HG02678 (cell line): ENCODE data around the gene C9.
"Not testable (repeated sequence)": the region's sequence is repeated elsewhere in the genome, so short reads cannot be mapped to it uniquely, and the experiment has no call there.

ENCODE experiments used
- ATAC-seq: cut with Tn5 transposase; IDR thresholded peaks from one replicate; pipeline ENCODE4 v1.9.1; 2021; ENCODE audit warnings: mild to moderate bottlenecking, moderate library complexity; ENCODE audit not compliant: unreplicated experiment

Gene C9

DNA sequence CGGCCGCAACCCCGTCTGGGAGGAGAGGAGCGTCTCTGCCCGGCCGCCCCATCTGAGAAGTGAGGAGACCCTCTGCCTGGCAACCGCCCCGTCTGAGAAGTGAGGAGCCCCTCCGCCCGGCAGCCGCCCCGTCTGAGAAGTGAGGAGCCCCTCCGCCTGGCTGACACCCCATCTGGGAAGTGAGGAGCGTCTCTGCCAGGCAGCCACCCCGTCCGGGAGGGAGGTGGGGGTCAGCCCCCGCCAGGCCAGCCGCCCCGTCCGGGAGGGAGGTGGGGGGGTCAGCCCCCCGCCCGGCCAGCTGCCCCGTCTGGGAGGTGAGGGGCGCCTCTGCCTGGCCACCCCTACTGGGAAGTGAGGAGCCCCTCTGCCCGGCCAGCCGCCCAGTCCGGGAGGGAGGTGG lies 30.0 kb downstream of the C9 start:
- not testable (repeated sequence) for ATAC-seq

DNA sequence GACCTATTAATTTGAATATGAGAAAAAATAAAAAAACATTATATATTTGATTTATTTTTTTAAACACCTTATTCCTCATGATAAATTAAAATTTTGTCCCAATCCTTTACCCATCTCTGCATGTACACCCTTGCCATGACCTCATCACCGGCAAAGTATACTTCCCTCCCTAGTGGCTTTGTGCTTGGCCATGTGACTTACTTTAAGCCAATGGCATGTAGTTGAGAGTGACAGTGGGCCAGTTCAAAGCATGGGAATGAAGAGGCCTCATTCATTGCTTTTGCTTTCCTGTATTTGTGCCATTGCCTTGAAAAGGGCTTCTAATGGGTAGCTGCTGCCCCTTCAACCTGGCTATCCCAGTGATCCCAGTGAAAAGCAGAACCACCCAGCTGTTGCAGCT lies 31.2 kb downstream of the C9 start:
- no peak for ATAC-seq

DNA sequence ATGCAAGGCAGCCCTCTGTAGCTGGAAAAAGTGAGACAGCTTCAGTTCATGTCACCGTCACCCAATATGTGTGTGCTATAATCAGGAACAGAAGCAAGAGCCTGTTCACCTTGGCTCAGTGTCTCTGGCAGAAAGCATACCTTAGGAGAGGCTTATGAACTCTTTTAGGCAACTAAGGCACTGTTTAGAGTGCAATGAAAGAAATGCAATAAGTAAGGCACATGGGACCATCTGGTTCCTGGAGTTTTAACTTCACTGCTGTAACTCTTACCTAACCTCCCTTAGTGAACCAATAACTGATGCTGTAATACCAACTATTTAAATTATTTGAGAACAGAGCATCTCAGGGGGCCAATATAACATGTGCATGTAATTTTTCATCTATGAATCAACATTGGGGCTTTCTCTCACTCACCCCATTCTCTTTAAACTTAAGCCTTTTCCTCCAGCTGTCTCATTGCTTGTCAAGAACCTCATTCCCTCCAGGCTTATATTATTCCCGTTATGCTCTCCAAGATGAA lies 32.4 kb downstream of the C9 start:
- ATAC-seq, result no peak

DNA sequence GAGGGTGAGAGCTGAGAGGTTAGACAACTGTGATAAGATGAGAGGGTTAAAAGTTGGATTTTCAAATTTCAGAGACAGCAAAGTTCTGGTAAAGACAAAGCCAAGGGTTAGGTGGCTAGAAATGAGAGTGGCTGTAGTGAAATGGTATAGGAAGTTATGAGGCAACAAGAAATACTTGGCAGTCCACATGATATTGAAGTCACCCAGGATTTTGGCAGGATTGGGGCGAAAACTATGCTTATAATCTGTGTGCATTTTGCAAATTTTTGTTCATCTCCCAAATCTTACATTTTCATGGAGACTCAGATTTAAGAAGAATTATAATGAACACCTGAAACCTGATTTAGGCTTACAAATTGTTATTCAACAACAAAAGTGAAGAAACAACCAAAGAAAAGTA lies 35.6 kb downstream of the C9 start:
- no peak for ATAC-seq

DNA sequence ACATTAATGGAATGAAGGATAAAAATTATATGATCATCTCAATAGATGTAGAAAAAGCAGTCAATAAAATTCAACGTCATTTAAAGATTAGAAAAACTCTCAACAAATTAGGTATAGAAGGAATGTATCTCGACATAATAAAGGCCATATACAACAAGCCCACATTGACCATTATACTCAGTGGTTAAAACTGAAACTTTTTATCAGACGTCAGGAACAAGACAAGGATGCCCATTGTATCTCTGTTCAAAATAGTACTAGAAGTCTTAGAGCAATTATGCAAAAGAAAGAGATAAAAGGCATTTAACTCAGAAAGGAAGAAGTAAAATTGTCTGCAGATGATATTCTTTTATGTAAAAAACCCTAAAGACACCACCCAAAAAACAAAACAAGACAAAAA lies 40.8 kb downstream of the C9 start:
- no peak for ATAC-seq

DNA sequence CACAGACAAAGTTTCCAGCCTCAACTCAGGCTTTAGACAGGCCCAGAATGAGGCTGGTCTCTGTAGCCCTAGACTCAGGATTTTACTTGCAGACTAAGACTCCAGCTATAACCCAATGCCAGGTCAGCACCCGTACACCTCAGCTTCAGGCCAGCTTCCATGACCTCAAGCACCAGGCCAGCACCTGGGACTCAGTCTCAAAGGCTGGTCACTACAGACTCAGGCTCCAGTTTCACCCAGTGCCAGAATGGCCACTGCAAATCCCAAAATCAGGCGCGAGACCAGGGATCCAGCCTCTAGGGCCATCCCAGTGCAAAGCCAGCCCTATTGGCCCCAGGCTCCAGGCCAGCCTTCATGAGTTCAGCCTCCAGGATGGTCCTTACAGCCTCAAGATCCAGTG lies 44.9 kb downstream of the C9 start:
- ATAC-seq, result no peak

DNA sequence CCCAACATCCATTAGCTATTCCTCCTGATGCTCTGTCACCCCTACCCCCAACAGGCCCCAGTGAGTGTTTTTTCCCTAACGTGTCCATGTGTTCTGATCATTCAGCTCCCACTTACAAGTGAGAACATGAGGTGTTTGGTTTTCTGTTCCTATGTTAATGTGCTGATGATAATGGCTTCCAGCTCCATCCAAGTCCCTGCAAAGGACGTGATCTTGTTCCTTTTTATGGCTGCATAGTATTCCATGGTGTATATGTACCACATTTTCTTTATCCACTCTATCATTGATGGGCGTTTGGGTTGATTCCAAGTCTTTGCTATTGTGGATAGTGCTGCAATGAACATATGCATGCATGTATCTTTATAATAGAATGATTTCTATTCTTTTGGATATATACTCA lies 47.8 kb downstream of the C9 start:
- ATAC-seq, result not testable (repeated sequence)

DNA sequence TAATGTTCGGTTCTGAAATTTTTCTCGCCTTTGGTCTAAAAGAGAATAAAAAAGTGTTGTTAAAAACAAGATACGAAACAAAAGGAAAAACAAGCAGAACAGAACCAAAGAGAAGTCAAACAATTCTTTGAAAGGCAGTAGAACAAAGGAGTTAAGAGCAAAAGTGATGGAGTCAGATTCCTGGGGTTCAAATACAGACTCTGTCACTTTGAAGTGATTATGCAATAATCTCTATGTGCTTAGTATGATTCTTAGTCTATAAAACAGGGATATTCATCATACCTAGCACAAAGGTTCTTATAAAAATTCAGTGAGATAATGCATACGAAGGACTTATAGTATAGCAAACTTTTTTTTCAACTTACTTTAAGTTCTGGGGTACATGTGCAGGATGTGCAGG lies 48.3 kb downstream of the C9 start:
- no peak for ATAC-seq

DNA sequence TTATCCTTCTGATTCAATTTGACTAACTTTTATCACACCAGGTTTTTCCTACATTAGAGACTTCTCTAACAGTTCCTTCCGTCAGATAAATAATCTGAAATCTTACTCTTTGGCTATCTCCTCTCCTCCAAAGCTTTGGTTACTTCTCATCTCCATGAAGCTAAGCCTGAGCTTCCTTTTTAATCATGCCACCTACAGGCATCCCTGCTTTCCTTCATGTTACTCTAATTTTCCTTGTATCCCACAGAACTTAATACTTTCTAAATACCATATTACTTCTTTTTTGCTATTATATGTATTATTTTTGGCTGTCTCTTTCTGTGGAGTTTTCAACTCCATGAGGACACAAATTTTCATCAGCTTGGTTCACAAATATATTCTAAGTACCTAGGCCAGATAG lies 49.7 kb downstream of the C9 start:
- ATAC-seq, result no peak

DNA sequence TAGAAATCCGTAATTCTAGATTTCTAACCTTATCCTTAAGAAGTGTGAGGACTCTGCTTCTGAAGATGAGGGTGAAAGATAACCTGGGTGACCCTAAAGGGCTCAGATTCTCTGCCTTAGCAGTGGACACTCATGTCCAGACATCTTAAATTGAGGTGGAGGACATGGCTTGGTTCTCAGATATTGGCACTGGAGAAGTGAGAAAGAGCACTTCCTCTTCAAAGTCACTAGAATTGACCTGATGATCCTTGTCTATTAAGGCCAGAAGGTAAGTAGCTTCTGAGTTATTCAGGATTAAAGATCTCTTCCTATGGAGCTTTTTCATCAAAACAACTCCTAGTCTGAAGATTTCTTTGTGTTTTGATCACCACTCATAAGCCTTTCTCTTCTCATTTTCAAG lies 54.8 kb downstream of the C9 start:
- no peak for ATAC-seq

DNA sequence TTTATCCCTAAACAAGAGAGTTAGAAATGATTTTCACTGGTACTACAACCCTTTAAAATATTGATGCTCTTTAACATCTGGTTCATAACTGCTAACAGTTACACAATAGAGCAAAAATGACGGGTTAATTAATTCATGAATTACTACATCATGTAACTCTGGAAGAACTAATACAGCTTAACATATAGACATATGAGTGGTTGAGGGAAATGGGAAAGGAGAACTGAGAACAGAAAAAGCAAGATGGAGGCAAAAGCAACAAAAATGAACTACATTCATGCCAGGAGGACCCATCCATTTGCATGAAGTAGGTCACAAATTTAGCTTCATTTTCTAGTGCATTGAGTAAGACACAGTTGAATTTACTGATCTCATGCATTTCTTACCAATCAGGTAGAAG lies 61.8 kb downstream of the C9 start:
- no peak for ATAC-seq

DNA sequence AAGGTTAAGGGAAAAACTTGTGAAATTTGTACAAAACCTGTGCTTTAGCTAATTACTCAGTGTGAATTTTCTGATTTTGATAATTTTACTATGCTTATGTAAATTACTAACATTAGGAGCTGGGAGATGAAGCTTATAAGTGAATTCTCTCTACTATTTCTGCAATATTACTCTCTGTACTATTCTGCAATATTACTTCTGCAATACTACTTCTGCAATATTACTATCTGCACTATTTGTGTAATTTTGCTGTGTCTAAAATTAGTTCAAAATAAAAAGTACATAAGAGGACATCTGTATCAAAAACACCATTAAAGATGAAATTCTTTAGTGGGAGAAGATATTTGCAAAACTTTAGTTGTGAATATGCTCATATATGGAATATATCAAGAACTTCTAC lies 62.9 kb downstream of the C9 start:
- ATAC-seq, result no peak

DNA sequence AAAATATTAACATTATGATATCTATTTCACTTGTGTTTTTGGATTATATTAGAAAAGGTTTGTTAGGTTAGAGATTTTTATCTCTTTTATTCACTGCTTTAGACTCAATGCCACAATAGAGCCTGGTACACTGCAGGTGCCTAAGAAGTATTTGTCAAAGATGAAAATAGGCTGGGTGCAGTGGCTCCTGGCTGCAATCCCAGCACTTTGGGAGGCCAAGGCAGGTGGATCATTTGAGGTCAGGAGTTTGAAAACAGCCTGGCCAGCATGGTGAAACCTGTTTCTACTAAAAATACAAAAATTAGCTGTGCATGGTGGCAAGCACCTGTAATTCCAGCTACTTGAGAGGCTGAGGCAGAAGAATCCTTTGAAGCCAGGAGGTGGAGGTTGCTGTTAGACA lies 64.3 kb downstream of the C9 start:
- no peak for ATAC-seq

DNA sequence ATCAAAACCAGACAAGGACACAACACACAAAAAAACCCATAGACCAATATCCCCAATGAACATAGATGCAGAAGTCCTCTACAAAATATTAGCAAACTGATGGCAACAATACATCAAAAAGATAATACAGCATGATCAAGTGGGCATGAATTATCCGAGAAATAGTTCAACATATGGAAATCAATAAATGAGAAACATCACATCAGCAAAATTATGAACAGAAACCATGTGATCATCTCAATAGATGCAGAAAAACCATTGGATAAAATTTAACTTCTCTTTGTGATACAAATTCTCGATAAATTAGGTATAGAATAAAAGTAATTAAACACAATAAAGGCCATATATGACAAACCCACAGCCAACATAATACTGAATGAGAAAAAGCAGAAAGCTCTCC lies 69.6 kb downstream of the C9 start:
- ATAC-seq, result no peak

DNA sequence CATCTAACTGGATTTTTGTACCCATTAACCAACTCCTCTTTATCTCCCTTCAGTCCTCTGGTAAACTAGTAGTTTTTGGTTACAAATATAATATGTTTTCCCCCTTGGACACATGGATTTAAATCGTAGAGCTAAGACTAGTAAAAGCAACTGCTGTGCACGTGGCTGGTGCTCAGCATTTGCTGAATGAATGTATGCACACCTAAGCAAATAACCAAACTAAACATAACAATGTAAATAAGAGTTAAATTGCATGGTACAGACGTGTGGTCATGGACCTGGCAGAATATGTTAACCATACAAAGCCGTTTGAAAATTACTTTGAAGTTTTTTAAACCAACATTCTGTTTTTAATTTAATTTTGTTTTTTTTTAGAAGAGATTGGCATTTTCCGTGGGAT lies 79.7 kb downstream of the C9 start:
- no peak for ATAC-seq

DNA sequence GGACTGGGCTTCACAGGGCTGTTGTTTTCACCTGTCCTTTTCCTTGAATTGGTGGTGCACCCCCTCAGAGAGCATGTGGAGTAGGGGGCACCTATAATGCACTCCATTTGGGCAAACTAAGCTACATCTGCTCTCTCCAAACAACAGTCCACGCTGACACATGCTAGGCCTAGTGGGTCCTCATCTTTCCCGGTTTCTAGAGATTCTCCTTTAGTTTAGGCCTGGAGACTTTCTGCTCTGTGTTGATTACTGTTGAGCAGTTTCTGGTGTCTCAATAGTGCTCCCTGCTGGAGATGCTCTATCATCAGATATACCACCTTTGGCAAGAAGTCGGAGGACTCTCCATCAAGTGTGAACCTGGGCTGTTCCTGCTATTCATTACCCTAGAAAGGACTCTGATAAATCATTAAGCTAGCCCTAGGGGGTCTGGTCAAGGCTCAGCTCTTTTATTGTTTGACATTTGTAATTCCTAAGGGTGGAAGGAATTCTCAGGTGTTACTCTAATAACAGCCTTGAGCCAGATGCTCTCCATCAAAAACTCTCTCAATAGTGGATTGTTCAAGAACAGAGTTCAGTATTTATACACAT lies 81.0 kb downstream of the C9 start:
- peak; percentile 93 for ATAC-seq

DNA sequence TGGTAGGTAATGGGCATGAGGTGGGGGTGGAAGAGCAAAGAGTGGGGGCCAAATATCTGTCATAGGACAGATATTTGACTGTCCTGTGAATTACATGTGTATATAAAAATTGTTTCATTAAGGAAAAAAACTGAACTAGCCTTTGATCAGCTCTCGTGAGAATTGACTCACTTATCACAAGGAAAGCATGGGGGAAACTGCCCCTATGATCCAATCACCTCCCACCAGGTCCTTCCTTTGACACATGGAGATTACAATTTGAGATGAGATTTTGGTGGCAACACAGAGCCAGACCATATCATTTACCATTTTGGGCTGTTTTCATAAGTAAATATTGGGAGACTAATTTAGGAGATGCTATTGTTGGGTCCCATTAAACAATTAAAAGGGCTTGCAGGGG lies 81.7 kb downstream of the C9 start:
- ATAC-seq, result no peak

DNA sequence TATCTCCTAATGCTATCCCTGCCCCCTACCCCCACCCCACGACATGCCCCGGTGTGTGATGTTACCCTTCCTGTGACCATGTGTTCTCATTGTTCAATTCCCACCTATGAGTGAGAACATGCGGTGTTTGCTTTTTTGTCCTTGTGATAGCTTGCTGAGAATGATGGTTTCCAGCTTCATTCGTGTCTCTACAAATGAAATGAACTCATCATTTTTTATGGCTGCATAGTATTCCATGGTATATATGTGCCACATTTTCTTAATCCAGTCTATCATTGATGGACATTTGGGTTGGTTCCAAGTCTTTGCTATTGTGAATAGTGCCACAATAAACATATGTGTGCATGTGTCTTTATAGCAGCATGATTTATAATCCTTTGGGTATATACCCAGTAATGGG lies 88.4 kb downstream of the C9 start:
- ATAC-seq, result not testable (repeated sequence)

DNA sequence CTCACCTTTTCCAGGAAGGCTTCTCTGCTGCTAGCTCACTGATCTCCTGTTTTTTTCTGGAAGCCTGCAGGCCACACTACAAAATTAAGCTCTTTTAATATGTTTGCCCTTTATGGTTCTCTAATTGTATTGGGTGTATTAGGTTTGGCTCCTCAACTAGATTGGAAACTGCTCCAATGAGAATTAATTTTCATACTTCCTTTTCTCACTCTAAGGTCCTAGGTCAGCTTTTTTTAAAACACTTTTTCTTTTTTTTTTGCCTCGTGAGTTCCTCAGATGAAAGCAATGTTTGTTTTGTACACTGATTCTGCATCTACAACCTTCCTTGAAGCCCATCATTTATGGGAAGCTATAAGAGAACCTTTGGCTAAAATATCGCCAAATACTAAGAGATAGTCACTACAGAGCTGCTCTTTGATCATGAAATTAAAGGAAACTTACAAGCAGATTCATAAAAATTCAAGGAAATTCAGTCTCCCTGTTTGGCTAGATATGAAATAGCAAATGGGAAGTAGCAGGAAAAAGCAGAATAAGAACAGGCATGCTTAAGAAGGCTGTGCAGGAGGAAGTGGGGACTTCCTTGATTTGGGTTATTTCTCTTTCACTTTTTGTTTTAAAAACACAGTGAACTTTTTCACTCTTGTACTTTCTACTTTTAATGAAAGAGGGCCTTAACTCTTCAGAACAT lies 89.8 kb downstream of the C9 start:
- ATAC-seq, result peak; percentile 89

DNA sequence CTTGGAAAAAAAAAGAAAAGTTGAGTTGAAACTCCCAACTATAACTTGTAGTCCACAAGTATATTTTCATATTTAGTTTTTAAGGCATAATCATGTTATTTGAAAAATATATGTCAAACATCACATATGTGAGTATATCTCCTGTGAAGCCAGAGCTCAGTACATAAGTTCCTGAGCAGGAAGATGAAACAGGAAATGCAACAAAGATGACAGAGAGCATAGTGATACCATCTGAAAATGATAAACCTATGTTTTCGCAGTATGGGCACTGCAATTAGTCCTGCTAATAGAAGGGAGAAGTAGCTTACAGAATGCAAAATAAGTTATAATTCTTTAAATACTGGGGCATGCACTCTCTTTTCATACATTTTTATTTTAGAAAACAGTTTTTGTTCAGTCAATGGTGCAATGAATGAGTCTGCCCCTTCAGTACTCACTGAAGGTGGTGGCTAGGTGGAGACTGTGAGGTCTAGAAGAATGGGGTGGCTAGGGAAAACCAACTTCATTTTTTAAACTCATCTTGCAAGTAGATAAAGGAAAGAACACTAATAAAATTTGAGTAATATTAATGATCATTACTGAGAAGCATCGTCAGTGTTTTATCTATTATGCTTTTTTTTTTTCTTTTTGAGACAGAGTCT lies 90.9 kb downstream of the C9 start:
- no peak for ATAC-seq

DNA sequence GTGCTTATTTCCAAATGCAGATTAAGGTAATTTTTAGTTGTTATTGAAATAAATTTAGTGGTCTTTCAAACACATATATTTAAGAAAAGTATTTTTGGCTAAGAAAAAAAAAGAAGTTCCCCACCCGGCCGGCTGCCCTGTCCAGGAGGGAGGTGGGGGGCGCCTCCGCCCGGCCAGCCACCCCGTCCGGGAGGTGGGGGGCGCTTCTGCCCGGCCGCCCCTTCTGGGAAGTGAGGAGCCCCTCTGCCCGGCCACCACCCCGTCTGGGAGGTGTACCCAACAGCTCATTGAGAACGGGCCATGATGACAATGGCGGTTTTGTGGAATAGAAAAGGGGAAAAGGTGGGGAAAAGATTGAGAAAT lies 91.4 kb downstream of the C9 start:
- not testable (repeated sequence) for ATAC-seq

DNA sequence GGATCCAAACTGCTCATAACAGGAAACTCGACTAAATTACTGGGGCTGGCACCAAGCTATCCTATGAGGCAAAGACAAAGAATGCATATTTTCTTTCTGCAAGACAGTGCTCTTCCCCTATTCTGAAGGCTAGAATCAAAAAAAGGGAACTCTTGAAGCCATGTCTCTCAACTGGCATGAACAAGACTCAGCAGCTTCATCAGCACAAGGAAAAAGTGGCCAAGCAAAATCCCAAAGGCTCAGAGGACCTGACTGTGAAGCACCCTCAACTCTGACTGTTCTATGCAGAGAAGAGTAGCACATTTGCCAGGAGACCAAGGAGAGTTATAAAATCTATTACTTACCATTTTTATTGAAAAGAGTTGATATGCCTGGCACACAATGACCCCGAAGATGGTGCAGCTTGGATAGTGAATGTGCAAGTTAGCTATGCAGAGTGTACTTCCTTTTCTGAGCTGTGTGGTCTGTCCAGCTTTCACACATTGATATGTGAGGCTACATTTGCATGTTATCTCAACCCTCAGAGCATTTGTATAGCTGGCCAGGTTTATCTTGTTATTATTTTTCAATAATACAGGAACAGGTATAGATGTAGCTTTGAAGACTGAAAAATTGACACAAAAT lies 94.0 kb downstream of the C9 start:
- peak; percentile 67 for ATAC-seq
